Kidney (tissue), 14 donors: ENCODE results near the gene ATP5F1D. TPM values are rescaled to one million over a fixed set of nuclear protein-coding genes. Genes with fewer than 3 reads are reported as not detected.

Experiments
- DNase-seq, 5 donors: peaks; one replicate each; pipeline ENCODE4 v3.0.0-alpha.2; 2013 to 2020
- FAIRE-seq: peaks from 2 replicates; lab custom pipeline; 2012; peaks lifted over from hg19 to GRCh38; lab: Jason Lieb, UNC
- H3K27ac ChIP-seq, 2 donors: one replicate each; pipeline ENCODE4 v1.7.0; 2013; ENCODE audit warnings: low read depth in 2 of 2, low read length in 2 of 2, inconsistent platforms in 1 of 2
- H3K27me3 ChIP-seq: one replicate; pipeline ENCODE4 v1.7.1; 2013; ENCODE audit warnings: low read length, inconsistent platforms; ENCODE audit not compliant: control insufficient read depth, insufficient read depth
- H3K36me3 ChIP-seq, 3 donors: one replicate each; pipeline versions ENCODE4 v1.7.0 to v1.7.1; 2013; ENCODE audit warnings: low read length in 3 of 3, control low read depth in 1 of 3, inconsistent platforms in 1 of 3; ENCODE audit not compliant: insufficient read depth in 3 of 3, control insufficient read depth in 2 of 3
- H3K4me1 ChIP-seq, 3 donors: one replicate each; pipeline versions ENCODE4 v1.7.0 to v1.7.1; 2013; ENCODE audit warnings: low read length in 3 of 3, inconsistent platforms in 1 of 3, low read depth in 1 of 3; ENCODE audit not compliant: control insufficient read depth in 2 of 3, insufficient read depth in 2 of 3
- H3K4me3 ChIP-seq, 3 donors: one replicate each; pipeline versions ENCODE4 v1.7.0 to v1.8.1; 2013; ENCODE audit warnings: low read length in 3 of 3, control low read depth in 1 of 3, inconsistent platforms in 1 of 3
- H3K9ac ChIP-seq, 3 donors: one replicate each; pipeline versions ENCODE4 v1.7.0 to v1.7.1; 2013; ENCODE audit warnings: low read length in 3 of 3, control low read depth in 1 of 3, inconsistent platforms in 1 of 3
- H3K9me3 ChIP-seq, 3 donors: one replicate each; pipeline versions ENCODE4 v1.7.0 to v1.7.1; 2013; ENCODE audit warnings: low read length in 3 of 3, control low read depth in 1 of 3, inconsistent platforms in 1 of 3; ENCODE audit not compliant: control insufficient read depth in 2 of 3, insufficient read depth in 1 of 3
- intact Hi-C: fragments of 100-400 bp; cut with DNase I; formaldehyde crosslinking; loops from one replicate; pipeline ENCODE4 v1.11.1; 2022
- polyA plus RNA-seq: library from polyadenylated mRNA; stranded (reverse); fragments of 350-450 nt; fragmentation: Illumina TruSeq; extraction: RNeasy Lipid Tissue Mini Kit (QIAGEN cat#74804); gene quantifications from one replicate; pipeline ENCODE4 v1.2.3, GENCODE V29; 2014; ENCODE audit warnings: low read depth, low replicate concordance; ENCODE audit not compliant: insufficient read depth
- total RNA-seq: library from RNA; stranded (reverse); fragmentation: NEBNext Ultra II Directional; extraction: Animal tissue kit (Norgen Biotek cat#: 25700); gene quantifications from one replicate; pipeline ENCODE4 v1.2.1, GENCODE V29; 2021
- TF ChIP-seq, protein P1 (sequence below): IDR thresholded peaks from 3 replicates; pipeline ENCODE4 v1.5.1; 2012; ENCODE audit warnings: mild to moderate bottlenecking, moderate library complexity, borderline replicate concordance; ENCODE audit not compliant: insufficient read depth; ENCODE audit errors: extremely low read depth
- donor health status: control.
- donor health status: control.
- donor health status: control.
- donor health status: control.
- donor health status: control.
- donor health status: DM: yes; HTN: yes; CAD: no.
- donor health status: Normal renal cell carcinoma (clear cell type).

The ATP5F1D gene
- total and polyA plus RNA-seq, 2 donors from 2014 or later = 183 to 641 TPM

DNA sequence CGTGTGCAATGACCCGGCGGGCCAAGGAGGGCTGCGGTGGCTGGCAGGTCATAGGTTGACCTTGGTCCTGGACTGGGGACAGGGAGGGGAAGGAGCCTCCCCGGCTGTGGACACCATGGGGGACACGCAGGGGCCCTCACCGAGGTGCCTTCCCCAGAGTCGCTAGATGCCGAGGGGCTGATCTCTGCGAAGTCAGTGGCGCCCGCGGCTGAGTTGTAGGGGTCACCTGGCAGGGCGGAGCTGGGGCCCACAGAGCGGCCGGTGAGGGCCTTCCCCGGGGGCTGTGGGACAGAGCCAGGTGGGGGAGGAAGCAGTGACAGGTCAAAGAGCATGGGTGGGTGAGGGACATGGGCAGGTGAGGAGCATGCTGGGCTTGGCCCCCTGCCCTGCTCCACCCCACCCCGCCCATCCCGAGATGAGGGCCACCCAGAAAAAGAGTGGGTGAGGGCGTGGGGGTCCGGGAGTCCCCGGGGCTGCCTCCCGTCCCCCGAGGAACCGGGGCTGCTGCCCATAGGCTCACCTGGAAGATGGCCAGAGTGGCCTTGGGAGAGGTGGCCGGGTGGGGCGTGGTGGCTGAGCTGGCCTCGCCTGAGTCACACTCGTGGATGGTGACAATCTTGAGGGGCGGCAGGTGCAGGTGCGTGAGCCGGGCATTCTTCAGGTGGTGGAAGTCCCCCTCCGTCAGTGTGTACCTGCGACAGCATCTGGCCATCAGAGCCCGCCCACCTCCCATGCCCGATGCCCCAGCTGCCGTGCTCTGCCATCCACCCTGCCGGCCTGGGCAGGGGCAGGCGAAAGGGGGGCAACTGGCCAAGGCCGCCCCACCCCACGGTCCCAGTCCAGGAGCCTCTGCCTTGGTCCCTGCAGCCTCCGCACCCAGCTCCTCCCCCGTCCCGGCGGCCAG lies 7.2 kb upstream of the ATP5F1D start:
- H3K9ac ChIP-seq = no peak overlapping the region
- FAIRE-seq (no peak), DNase-seq (no peak)
- H3K27ac ChIP-seq = no peak overlapping the region
- TF ChIP-seq, protein P1, sequence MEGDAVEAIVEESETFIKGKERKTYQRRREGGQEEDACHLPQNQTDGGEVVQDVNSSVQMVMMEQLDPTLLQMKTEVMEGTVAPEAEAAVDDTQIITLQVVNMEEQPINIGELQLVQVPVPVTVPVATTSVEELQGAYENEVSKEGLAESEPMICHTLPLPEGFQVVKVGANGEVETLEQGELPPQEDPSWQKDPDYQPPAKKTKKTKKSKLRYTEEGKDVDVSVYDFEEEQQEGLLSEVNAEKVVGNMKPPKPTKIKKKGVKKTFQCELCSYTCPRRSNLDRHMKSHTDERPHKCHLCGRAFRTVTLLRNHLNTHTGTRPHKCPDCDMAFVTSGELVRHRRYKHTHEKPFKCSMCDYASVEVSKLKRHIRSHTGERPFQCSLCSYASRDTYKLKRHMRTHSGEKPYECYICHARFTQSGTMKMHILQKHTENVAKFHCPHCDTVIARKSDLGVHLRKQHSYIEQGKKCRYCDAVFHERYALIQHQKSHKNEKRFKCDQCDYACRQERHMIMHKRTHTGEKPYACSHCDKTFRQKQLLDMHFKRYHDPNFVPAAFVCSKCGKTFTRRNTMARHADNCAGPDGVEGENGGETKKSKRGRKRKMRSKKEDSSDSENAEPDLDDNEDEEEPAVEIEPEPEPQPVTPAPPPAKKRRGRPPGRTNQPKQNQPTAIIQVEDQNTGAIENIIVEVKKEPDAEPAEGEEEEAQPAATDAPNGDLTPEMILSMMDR = no peak
- H3K36me3 ChIP-seq = no peaks in the 10 kb centered on the region
- H3K9me3 ChIP-seq = no peaks in the 10 kb centered on the region
- H3K4me1 ChIP-seq = peaks cover 0 to 12% (median 0%) of the 10 kb centered on the region in 3 donors
- intact Hi-C loops = no loop called here
- no peaks in the 10 kb centered on the region for H3K27me3 ChIP-seq
- H3K4me3 ChIP-seq = no peak overlapping the region

DNA sequence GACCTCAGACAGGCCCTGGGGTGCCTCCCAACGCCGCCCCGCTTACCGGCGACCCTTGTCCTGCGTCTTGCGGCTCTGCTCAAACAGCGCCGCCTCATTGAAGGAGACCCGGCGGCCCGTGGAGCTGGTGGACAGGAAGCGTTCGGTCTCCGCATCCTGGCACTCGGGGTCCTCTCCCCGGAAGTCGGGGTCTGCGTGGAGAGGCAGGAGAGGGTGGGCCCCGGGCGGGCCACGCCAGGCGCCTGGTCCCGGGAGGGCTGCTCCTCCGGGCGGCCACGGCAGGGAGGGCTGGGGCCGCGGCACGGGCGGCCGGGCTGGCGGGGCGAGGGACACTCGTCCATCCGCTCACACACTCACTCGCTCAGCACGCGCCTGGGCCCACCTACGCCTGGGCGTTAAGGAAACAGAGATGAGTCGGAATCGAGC lies 6.6 kb upstream of the ATP5F1D start:
- H3K9me3 ChIP-seq = no peaks in the 10 kb centered on the region
- peaks cover 0 to 15% (median 6%) of the 10 kb centered on the region in 3 donors for H3K4me1 ChIP-seq
- H3K9ac ChIP-seq = no peak overlapping the region
- H3K36me3 ChIP-seq = no peaks in the 10 kb centered on the region
- TF ChIP-seq, protein P1 = no peak
- no peaks in the 10 kb centered on the region for H3K27me3 ChIP-seq
- no peak for DNase-seq
- H3K27ac ChIP-seq = no peak overlapping the region
- FAIRE-seq = no peak
- intact Hi-C loops = no loop called here
- H3K4me3 ChIP-seq = no peak overlapping the region

DNA sequence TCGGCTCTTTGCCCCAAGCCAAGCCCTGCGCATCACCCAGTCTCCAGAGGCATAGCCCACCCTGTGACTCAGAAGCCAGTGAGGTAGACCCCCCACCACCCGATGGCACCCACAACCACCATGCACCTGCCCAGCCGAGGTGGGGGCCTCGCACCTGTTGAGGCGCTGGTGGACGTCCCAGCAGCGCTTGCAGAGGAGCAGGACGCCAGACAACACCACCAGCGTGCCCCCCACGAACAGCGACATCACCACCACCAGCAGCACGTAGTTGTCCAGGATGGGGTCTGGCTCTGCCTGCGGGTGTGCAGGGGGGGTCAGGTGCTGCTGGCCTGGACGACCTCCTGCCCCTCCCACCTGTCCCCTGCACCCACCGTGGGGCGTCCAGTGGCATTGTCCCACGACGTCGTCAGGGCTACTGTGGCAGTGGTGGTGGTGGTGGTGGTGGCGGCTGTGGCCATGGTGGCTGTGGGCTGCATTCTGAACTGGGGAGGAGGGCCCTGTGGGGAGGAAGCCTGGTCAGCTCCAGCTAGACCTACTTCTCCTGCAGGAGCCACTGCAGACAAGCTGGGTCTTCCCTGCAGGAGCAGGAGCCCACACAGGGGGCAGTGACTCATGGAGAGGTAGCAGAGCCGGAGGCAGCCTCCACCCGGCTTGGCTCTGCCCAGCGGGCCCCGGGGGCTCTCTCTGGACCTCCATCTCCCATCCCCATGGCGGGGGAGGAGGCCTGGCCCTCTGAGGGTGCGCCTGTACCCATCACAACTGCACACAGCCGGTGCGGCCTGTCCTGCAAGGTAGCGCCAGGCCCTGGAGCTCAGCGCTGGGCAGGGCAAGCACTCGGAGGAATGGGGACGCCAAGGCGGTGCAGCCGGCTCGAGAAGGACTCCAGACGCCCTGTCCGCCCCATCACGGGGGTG lies 5.7 kb upstream of the ATP5F1D start:
- intact Hi-C loops = no loop called here
- Histone ChIP-seq H3K9ac (no peak overlapping the region), H3K36me3 (no peaks in the 10 kb centered on the region), H3K9me3 (no peaks in the 10 kb centered on the region), H3K27me3 (no peaks in the 10 kb centered on the region), H3K27ac (no peak overlapping the region), H3K4me3 (no peak overlapping the region), H3K4me1 (peaks cover 0 to 16% (median 6%) of the 10 kb centered on the region in 3 donors)
- peak in 1 of 5 donors; percentile 65 for DNase-seq
- FAIRE-seq = no peak
- TF ChIP-seq, protein P1 = no peak
